ENCODE data around the gene RABAC1. TPM values are rescaled to one million over a fixed set of nuclear protein-coding genes. Genes with fewer than 3 reads are reported as not detected.

The RABAC1 gene
- total and polyA plus RNA-seq, 10 of the 15 experiments (the other 5 are each of a cell fraction or from before 2014, with no cell fraction given) = 10.9 to 115 (median 49.2) TPM

DNA sequence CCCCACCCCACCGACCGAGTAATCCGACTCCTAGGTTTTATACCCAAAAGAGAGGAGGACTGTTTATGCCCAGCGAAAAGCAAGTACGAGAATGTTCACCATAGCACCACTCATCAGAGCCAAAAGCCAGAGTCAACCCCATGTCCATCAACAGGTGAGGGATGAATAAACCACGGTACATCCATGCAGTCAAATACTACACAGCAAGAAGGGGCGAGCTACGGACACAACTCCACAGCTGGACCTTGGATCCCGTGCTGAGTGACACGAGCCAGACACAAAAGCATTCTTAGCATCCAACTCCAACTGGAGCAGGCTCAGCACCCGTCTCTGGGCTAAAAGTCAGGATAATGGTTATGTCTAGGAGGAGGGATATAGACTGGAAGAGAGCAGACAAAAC lies 12.2 kb upstream of the RABAC1 start (continued):
- no peak for TF ChIP-seq CTCF (IDR thresholded peaks at IDR 0.05 in 2 of 3, conservative IDR thresholded peaks at IDR 0.05 in 1 of 3; ENCODE audit: control insufficient read depth in 2 of 3, extremely low read depth in 1 of 3, insufficient read depth in 1 of 3, low read depth in 3 of 3, low read length in 3 of 3)
- TF ChIP-seq TAF1 (IDR thresholded peaks at IDR 0.05; ENCODE audit: borderline replicate concordance, low read depth, low read length) = no peak
- TF ChIP-seq BRCA1 (IDR thresholded peaks at IDR 0.05; ENCODE audit: low read depth, low read length) = no peak
- no peak for TF ChIP-seq SMAD5 (IDR thresholded peaks at IDR 0.05; ENCODE audit: low read depth)
- TF ChIP-seq, protein P1, sequence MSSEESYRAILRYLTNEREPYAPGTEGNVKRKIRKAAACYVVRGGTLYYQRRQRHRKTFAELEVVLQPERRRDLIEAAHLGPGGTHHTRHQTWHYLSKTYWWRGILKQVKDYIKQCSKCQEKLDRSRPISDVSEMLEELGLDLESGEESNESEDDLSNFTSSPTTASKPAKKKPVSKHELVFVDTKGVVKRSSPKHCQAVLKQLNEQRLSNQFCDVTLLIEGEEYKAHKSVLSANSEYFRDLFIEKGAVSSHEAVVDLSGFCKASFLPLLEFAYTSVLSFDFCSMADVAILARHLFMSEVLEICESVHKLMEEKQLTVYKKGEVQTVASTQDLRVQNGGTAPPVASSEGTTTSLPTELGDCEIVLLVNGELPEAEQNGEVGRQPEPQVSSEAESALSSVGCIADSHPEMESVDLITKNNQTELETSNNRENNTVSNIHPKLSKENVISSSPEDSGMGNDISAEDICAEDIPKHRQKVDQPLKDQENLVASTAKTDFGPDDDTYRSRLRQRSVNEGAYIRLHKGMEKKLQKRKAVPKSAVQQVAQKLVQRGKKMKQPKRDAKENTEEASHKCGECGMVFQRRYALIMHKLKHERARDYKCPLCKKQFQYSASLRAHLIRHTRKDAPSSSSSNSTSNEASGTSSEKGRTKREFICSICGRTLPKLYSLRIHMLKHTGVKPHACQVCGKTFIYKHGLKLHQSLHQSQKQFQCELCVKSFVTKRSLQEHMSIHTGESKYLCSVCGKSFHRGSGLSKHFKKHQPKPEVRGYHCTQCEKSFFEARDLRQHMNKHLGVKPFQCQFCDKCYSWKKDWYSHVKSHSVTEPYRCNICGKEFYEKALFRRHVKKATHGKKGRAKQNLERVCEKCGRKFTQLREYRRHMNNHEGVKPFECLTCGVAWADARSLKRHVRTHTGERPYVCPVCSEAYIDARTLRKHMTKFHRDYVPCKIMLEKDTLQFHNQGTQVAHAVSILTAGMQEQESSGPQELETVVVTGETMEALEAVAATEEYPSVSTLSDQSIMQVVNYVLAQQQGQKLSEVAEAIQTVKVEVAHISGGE (CRISPR knock-in tag; IDR thresholded peaks at IDR 0.05) = no peak
- TF ChIP-seq NR2C2 (IDR thresholded peaks at IDR 0.05; ENCODE audit: borderline replicate concordance, control insufficient read depth, insufficient read length, low read depth) = no peak

DNA sequence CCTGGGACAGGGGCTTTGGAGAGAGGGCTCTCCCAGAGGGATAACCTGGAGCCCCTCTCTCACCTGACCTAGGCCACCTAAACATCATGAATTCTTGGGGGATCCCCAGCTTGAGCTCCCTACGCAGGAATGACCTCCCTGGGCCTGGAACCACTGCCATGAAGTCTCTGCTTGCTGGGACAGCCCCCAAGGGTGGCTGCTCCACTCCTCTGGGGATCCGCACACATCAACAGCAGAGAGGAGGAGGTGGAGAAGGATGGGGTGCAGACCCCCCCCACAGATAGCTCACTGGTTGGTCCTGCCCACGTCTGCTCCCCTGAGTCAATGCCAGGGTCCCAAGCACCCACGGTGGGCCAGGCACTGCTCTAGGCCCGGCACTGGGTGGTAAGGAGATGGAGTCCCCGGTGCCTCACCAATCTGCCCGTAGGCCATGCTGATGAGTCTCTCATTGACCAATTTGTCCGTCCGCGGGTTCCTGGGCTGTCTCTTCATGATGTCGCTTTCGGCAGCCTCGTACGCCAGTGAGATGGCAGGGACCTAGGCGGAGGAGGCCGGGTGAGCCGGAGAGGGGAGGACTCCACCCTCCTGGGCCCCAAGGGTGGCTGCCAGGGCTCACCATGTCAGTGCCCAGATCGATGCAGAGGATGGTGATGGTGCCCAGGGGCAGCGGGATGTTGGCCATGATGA lies 10.8 kb upstream of the RABAC1 start:
- H3K27me3 ChIP-seq (replicated peaks in 1 of 2; ENCODE audit: control insufficient read depth in 2 of 2, insufficient read depth in 2 of 2, low read length in 1 of 2) = no peaks in the 10 kb centered on the region; a peak in 3 of 4 replicates
- H3K4me1 ChIP-seq (ENCODE audit: control insufficient read depth, insufficient read depth, low read length) = no peaks in the 10 kb centered on the region
- no peaks in the 10 kb centered on the region for H3K36me3 ChIP-seq (ENCODE audit: control insufficient read depth in 2 of 2, insufficient read depth in 2 of 2, low read length in 1 of 2)
- ChIA-PET RAD21 (ENCODE audit: unreplicated experiment) (no interaction called here), POLR2A (no interaction called here), CTCF (no interaction called here), SMC1A (ENCODE audit: uncharacterized antibody, unreplicated experiment) (no interaction called here)
- no TSS peak for BruUV-seq (replicated peaks)
- WGBS (ENCODE audit: insufficient coverage, insufficient replicate concordance, low lambda C conversion rate, missing lambda C conversion rate) = 69% methylated on average over 18 of the region's 19 CpGs
- H4K20me1 ChIP-seq (ENCODE audit: control insufficient read depth, insufficient read depth) = no peaks in the 10 kb centered on the region
- no peaks in the 10 kb centered on the region for H3K9me3 ChIP-seq (replicated peaks; ENCODE audit: control insufficient read depth, insufficient read depth, low read length)
- no peak for ATAC-seq
- FAIRE-seq = no peak
- no peak overlapping the region for H3K4me3 ChIP-seq
- no peak overlapping the region for H3K27ac ChIP-seq (ENCODE audit: control insufficient read depth, insufficient read depth)
- H3K9ac ChIP-seq (ENCODE audit: control insufficient read depth, insufficient read depth, low read length) = no peak overlapping the region
- no peak overlapping the region for H3K4me2 ChIP-seq (ENCODE audit: control insufficient read depth, insufficient read depth)
- intact Hi-C loops (cut with micrococcal nuclease; ENCODE audit: unreplicated experiment) = no loop called here
- in situ Hi-C loops (cut with MboI) = no loop called here
- H2AFZ ChIP-seq (ENCODE audit: control insufficient read depth, low read depth, low read length) = no peak overlapping the region
- DNase-seq (ENCODE audit: low read depth, low spot score) = no peak
- H3K79me2 ChIP-seq (ENCODE audit: control insufficient read depth, insufficient read depth, low read length) = no peaks in the 10 kb centered on the region
- TF ChIP-seq CBX3 (IDR thresholded peaks at IDR 0.05; ENCODE audit: borderline replicate concordance, low read depth) (no peak), NBN (IDR thresholded peaks at IDR 0.05) (no peak), NFIC (IDR thresholded peaks at IDR 0.05; ENCODE audit: low read depth, low read length) (no peak), PML (IDR thresholded peaks at IDR 0.05; ENCODE audit: low read length) (no peak), KLF5 (IDR thresholded peaks at IDR 0.05; ENCODE audit: partially characterized antibody) (no peak), EZH2 (IDR thresholded peaks at IDR 0.05; ENCODE audit: borderline replicate concordance, control insufficient read depth, low read depth, low read length) (no peak), ZBED1 (IDR thresholded peaks at IDR 0.05; ENCODE audit: borderline replicate concordance) (no peak), CREB1 (IDR thresholded peaks at IDR 0.05; ENCODE audit: low read depth) (no peak), E2F8 (IDR thresholded peaks at IDR 0.05; ENCODE audit: low read depth, partially characterized antibody) (no peak), ZZZ3 (IDR thresholded peaks at IDR 0.05; ENCODE audit: control insufficient read depth, insufficient read length, low read depth) (no peak)
